Measurements from ENCODE around the gene PLSCR3. TPM values are rescaled to one million over a fixed set of nuclear protein-coding genes. Genes with fewer than 3 reads are reported as not detected.

Gene PLSCR3
- total RNA-seq = 10 to 100 TPM in 1 of 2 donors, 1 to 10 TPM in 1; 8.9 to 10.2 TPM
- long read RNA-seq, partial matches to known transcripts = 2 of 7 reads
- long read RNA-seq, other reads (novel, unspliced or antisense) = 4 of 7 reads

DNA sequence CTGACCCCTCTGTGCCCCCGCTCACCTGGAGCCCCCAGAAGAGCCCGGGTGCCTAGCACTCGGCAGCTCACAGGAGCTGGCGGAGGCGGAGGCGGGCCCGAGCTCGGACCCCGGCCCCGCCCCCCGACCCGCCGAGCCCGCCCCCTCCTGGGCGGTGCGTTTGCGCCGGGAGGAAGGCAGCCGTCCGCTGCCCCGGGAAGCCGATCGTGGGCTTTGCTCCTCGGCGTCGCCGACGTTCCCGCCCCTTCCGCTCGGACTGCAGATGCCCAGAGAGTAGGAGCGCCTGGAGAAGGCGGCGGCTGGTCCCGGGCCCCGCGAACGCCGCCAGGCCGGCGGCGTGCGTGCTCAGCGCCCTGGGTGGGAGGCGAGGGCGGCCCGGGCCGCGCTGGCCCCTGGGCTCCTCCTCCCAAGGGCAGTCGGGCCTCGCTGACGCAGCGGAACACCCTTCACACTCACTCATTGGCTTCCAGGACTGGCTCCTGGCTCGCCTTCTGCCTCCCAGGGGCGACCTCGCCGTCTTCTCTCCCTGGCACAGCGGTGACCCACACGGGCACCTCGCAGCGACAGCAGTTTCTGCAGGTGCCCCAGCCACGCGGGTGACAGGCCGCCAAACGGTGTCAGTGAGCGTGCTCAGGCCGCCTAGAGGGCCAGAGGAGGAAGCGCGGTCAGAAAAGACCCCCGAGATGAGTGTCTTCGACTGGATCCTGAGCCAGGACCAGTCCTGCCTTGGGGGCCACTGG, at the start of gene PLSCR3:
PLSCR3 (minus strand) TSS at position 74 of the 740 bp plus-strand sequence. CDS start 415 bp downstream, outside the sequence.
- intact Hi-C loops (cut with DNase I, micrococcal nuclease) = no loop called here
- ATAC-seq (peak; percentile 89), DNase-seq (peak; percentile 88 to 89)

DNA sequence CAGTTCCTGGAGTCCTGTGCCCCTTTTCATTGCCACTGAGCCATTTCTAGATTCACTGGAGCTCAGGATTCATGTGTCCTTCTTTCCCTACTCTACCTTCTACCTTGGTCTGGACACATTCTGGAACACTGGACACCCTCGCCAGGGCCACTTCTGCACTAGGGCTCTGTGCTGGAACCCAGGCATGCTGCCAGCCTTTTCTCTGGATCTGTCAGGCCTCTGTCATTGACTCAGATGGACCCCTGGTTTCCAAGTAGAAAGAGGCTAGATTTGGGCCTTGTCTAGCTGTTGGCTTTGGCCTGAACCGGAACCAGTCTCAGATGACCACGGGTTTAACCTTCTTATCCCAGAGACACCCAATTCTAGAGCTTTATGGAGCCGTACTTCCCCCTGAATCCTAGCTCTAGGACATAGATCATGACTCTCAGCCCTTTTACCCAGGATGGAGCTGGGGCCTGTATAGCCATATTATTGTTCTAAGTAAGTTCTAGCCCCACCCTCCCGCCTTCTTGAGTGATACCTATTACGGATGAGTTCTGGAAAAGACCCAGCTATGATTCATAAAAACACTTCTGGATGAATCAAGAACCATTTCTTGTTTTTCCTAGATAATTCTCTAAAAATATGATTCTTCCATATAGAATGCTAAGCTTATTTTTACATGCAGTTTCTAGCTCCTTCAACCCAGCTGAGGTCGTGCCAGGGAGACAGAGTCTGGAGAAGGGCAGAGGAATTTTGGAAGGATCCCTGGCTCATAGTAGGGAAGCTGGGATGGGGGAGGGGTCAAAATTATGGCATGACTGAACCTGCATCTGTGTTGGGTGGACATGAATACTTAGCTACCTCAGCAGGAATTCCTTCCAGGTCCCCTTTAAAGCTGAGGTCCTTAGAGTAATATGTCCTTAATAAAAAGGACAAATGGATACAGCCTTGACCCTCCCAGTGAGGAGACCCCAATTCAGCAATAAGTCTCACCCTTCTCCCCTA, 49.5 kb upstream of the PLSCR3 start:
- intact Hi-C loops (cut with DNase I, micrococcal nuclease) = no loop called here
- ATAC-seq = no peak
- DNase-seq = no peak

DNA sequence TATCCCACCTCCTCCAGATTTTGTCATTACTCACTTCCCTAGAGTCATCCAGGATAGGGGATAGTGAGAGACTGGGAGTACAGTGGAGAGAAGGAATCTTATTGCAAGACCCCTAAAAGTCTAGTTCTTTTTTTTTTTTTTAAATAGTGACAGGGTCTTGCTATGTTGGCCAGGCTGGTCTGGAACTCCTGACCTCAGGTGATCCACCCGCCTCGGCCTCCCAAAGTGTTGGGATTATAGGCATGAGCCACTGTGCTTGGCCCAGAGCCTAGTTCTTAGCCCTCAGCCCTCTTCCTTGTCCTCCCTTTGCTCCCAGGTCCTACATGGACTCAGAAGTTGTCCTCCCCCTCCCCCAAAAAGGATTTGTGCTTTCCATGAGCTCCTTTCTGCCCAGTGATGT, 47.8 kb upstream of the PLSCR3 start:
- DNase-seq (no peak), ATAC-seq (no peak)
- intact Hi-C loops (cut with DNase I, micrococcal nuclease) = no loop called here

DNA sequence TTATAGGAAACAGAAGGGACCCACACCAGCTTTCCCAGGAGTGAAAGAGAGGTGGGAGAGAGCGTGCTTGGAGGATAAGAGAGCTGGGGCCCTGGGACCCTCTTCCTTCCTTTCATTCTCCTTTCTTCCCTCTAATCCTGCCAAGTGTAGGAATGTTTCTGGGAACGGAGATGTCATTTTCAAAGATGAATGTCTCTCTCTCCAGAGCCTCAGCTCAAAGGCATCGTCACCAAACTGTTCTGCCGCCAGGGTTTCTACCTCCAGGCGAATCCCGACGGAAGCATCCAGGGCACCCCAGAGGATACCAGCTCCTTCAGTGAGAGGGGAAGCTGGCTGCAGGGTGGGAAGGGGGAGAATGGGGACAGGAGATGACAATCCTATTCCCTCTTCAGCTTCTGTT, 46.9 kb upstream of the PLSCR3 start:
- intact Hi-C loops (cut with DNase I, micrococcal nuclease) = no loop called here
- ATAC-seq = no peak
- no peak for DNase-seq

DNA sequence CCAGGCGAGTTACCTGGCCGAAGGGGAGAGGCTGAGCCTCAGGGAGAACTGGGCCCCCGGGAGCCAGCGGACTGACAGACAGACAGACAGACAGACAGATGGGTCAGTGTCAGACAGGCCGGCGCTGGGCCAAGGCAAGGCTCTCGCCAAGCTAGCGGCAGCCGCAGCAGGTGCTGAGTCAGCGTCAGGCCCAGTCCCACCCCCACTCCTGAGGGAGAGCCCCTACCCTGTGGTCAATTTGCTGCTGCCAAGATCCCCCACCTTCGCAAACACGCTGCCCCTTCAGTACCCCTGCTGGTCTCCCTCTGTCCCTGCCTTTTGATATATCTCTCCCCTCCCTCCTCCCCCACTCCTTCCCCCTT, 46.5 kb upstream of the PLSCR3 start:
- peak in 1 of 2 donors; percentile 27 for DNase-seq
- ATAC-seq = no peak
- intact Hi-C loops (cut with DNase I, micrococcal nuclease) = no loop called here

DNA sequence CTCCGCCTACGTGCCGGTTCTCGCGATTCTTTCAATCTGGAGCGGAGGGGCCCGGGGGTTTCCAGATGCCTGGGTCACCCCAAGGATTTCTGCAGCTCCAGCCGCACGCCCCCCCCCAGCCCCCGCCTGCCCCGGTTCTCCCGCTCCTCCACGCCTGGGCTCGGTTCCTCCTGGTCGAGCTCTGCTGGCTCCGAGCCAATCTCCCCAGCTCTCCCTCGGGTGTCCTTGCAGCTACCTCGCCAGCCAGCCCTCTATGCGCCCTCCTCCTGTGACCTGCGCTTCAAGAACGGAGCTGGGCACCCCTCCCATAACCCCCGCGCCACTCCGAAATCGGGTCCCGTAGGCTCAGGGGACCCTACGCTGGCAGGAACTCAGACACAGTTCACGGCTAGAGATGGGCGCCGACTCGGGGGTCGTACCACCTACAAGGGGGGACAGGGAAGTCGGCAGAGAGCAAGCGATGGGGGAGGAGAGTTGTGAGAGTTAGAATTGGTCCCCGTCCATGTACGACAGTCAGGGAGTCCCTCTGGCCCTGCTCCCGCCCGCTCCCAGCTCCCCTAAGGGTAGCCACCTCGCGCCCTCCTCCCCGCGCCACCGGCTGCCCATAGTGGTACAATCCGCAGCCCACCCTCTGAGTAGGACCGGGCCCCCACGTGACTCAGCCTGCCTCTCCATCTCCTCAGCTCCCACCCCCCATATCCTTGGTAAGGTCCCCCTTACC, 45.9 kb upstream of the PLSCR3 start:
- intact Hi-C loops (cut with DNase I, micrococcal nuclease) = no loop called here
- ATAC-seq = no peak
- peak; percentile 60 to 68 for DNase-seq

DNA sequence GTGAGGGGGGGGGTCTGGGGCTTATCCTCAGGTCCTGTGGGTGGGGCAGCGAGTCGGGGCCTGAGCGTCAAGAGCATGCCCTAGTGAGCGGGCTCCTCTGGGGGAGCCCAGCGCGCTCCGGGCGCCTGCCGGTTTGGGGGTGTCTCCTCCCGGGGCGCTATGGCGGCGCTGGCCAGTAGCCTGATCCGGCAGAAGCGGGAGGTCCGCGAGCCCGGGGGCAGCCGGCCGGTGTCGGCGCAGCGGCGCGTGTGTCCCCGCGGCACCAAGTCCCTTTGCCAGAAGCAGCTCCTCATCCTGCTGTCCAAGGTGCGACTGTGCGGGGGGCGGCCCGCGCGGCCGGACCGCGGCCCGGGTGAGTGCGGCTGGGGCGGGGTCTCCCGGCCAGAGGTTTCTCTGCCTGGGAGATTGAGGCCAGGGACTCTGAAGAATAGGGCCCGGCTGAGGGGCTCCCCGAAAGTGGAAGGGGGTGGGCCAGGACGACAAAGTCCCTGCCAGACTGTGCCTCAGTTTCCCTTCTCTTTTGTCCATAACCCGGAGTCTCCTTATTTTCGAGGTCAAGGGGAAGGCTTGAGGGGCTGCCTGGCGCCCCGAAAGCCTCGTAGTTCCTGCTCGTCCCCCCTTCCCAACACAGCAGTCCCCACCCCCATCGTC, 45.3 kb upstream of the PLSCR3 start, which contains the start of gene FGF11:
FGF11 (plus strand) TSS at position 51 of the 651 bp plus-strand sequence; CDS start at position 160, 109 bp downstream.
- DNase-seq (no peak), ATAC-seq (no peak)
- intact Hi-C loops (cut with DNase I, micrococcal nuclease) = loop anchor here in 1 of 2 donors (10.0 kb wide), 1 partner anchor 85 kb away; the partner anchor contains the start of genes KCTD11 and TMEM95

DNA sequence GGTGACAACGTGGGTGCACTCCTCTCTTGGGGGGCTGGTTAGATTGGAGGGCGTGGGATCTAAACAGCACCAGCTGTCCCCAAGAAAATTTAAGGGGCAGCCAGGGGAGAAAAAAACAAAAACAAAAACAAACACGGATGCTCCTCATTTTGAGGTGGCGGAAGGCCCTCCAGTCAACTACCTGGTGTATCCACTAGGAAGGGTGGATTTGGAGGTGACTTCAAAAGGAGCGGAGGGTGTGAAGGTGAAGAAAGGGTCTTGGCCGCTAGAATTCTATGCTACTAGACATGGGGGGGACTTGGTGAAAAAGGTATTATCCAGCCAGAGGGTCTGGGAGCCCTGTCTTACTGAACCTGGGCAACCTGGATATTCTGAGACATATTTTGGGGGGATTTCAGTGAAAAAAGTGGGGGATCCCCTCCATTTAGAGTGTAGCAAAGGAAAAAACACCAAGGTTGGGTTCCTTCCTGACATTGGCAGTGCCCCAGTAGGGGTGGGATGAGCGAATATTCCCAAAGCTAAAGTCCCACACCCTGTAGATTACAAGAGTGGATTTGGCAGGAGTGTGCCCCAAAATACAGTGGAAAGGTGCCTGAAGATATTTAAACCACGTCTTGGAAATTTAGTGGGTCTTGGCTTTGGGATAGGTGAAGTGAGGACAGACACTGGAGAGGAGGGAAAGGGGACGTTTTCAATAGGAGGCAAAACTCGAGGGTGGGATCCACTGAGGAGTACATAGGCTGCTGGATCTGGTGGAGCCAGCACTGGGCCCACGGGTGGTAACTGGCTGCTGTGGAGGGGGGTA, 44.5 kb upstream of the PLSCR3 start:
- intact Hi-C loops (cut with DNase I, micrococcal nuclease) = loop anchor here in 1 of 2 donors (10.0 kb wide), 1 partner anchor 84 kb away; the partner anchor contains the start of genes KCTD11 and TMEM95
- ATAC-seq (no peak), DNase-seq (no peak)

DNA sequence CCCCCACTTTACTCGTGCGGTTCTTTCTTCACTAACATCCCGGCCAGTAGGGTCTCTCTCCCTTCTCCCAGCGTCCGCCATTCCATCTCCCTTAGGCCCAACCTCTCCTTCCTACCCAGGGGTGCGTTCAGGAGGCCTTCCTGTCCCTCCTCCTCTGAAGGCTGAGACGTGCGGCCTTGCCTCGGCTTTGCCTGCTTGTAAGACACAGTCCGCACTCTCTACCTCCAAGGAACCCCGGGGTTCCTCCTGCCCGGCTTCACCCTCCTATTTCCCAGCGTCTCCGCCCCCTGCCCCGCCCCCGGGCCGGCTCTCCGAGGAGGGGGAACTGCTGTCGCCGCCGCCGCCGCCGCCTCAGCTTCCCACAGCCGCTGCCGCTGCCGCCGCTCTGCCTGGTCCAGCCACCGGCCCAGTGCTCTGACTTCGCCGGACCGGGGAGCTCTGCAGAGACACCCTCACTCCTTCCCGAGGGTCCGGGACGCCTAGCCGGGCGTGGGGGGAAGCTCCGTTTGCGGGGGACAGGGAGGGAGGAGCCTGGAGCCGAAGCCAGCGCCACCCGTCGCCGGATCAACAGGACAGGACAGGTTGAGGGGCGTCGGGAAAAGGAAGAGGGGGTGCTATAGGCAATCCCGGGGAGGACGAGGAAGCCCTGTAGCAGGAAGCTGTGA, 43.8 kb upstream of the PLSCR3 start:
- DNase-seq (peak; percentile 54 to 66), ATAC-seq (no peak)
- intact Hi-C loops (cut with DNase I, micrococcal nuclease) = loop anchor here in 1 of 2 donors (10.0 kb wide), 1 partner anchor 83 kb away; the partner anchor contains the start of genes KCTD11 and TMEM95

DNA sequence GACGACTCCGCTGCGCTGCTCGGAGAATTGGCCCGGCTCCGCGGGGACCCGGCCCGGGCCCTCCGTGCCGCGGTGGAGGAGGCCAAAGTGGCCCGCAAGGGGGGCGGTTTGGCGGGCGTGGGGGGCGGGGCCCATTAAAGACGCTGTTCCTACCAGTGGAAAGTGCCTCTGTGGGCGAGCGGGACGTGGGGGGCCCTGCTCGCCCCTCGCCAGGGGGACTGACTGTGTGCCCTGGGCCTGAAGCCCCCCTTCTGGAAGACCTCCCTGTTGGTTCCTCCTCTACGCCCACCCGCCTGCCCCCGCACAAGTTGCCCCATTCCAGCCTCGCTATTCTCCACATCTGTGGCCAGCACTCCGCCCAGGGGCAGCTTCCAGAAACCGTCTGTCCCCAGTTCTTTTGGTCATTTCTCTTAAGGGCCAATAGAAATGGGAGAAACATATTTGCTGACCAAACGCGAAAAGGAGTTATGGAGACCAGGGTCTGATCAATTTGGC, 43.1 kb upstream of the PLSCR3 start:
- DNase-seq (no peak), ATAC-seq (no peak)
- intact Hi-C loops (cut with DNase I, micrococcal nuclease) = loop anchor here in 1 of 2 donors (10.0 kb wide), 1 partner anchor 83 kb away; the partner anchor contains the start of genes KCTD11 and TMEM95

DNA sequence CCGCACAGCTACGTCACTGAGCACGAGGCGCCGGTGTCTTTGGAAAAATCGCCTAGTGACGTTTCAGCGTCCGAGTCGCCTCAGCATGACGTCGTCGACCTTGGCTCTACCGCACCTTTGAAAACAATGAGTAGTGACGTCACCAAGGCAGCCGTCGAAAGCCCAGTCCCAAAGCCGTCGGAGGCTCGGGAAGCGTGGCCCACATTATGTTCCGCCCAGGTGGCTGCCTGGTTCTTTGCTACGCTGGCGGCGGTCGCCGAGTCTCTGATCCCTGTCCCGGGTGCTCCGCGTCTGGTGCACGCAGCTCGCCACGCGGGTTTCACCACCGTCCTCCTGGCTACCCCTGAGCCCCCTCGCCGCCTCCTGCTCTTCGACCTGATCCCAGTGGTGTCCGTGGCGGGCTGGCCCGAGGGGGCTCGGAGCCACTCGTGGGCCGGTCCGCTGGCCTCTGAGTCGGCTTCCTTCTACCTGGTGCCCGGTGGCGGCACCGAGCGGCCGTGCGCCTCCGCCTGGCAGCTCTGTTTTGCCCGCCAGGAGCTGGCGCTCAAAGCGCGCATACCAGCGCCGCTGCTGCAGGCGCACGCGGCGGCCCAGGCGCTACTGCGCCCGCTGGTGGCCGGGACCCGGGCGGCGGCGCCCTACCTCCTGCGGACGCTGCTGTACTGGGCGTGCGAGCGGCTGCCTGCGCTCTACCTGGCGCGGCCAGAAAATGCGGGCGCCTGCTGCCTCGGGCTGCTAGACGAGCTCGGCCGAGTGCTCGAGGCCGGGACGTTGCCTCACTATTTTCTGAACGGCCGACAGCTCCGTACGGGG, 42.4 kb upstream of the PLSCR3 start:
- DNase-seq (peak; percentile 74 to 87), ATAC-seq (peak; percentile 72)
- intact Hi-C loops (cut with DNase I, micrococcal nuclease) = loop anchor here in 1 of 2 donors (10.0 kb wide), 1 partner anchor 82 kb away; the partner anchor contains the start of genes KCTD11 and TMEM95

DNA sequence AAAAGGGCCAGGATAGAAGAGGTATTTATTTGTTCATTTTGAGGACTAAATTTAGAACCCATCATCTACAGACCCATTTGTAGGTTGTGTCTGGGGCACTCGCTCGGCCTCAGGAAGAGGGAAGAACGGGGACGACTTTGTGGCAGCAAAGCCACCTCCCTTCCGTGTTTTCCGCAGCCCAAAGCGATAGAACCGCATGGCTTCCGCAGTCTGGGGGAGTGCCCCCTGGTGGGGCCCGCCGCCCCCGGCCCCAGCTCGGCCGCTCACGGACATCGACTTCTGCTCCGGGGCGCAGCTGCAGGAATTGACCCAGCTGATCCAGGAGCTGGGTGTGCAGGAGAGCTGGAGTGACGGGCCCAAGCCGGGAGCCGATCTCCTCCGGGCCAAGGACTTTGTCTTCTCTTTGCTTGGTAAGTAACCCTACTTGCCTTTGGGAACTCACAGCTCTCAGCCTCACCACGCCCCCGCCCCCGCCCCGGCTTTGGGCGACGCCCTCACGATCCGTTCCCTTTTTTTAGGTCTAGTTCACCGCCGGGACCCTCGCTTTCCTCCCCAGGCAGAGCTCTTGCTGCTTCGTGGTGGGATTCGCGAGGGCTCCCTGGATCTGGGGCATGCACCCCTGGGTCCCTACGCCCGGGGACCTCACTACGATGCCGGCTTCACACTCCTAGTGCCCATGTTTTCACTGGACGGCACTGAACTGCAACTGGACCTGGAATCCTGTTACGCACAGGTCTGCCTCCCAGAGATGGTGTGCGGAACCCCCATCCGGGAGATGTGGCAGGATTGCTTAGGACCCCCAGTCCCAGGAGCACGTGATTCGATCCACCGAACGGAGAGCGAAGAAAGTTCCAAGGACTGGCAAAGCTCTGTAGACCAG, 41.6 kb upstream of the PLSCR3 start:
- peak; percentile 43 for ATAC-seq
- intact Hi-C loops (cut with DNase I, micrococcal nuclease) = loop anchor here in 1 of 2 donors (10.0 kb wide), 1 partner anchor 81 kb away; the partner anchor contains the start of genes KCTD11 and TMEM95
- DNase-seq = peak; percentile 61 to 75

DNA sequence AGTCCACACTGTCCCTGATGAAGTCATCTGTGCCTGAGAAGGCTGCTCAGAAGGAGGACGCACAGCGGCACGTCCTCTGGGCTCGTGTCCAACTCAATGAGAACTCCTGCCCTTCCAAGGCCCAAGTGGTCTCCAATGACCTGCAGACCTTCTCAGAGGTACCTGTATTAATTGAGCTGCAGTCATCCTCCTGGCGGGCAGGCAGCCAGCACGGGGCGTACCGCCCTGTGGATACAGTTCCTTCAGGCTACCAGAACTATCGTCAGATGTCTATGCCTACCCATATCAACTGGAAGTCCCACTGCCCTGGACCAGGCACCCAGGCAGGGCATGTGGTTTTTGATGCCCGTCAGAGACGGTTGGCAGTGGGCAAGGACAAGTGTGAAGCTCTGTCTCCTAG, 38.0 kb upstream of the PLSCR3 start:
- ATAC-seq = no peak
- no peak for DNase-seq
- intact Hi-C loops (cut with DNase I, micrococcal nuclease) = loop anchor here in 1 of 2 donors (10.0 kb wide), 1 partner anchor 77 kb away; the partner anchor contains the start of genes KCTD11 and TMEM95

DNA sequence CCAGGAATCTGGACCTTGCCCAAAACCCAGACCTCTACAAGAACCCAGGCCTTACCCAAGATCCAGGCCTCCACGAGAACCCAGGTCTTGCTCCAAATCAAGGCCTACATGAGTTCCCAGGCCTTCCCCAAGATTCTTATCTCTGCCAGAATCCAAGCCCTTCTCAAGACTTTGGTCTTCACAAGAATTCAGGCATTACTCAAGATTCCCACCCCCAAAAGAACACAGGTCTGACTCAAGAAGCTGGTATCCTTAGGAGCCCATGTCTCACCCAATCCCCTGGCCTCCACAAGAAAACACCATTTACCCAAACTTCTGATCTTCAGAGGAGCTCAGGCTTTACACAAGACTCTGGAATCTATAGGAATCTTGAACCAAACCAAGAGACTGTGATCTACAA, 36.9 kb upstream of the PLSCR3 start:
- ATAC-seq = no peak
- intact Hi-C loops (cut with DNase I, micrococcal nuclease) = loop anchor here in 1 of 2 donors (10.0 kb wide), 1 partner anchor 76 kb away; the partner anchor contains the start of genes KCTD11 and TMEM95
- no peak for DNase-seq
